Spleen (tissue), 7 donors: ENCODE results near the gene MTA1.

Source experiments
- CTCF ChIP-seq, 11 experiments: fragments of 200-600 bp in 7 of 11; fragments of 450-650 bp in 4 of 11; sonication (generic) in 4 of 11; IDR thresholded peaks in 8 of 11; conservative IDR thresholded peaks in 3 of 11; 1 replicate in 7 of 11; 2 replicates in 4 of 11; pipeline versions ENCODE4 v1.4.0 to v1.8.0; 2016 to 2021; ENCODE audit warnings: antibody characterized with exemption in 11 of 11, inconsistent platforms in 4 of 11, mild to moderate bottlenecking in 1 of 11
- POLR2A ChIP-seq, 3 donors: fragments of 450-650 bp; IDR thresholded peaks; one replicate each; pipeline ENCODE4 v1.5.1; 2017; ENCODE audit warnings: antibody characterized with exemption in 3 of 3, mild to moderate bottlenecking in 1 of 3
- POLR2AphosphoS5 ChIP-seq, 3 donors: sonication (generic); formaldehyde crosslinking; IDR thresholded peaks; one replicate each; pipeline ENCODE4 v1.5.1; 2017; ENCODE audit warnings: antibody characterized with exemption in 3 of 3
- donor health status: DM: no; HTN: no; CAD: no; lungs with moderate emphysema.
- donor health status: DM: no; HTN: no; CAD: no.
- donor health status: DM: no; HTN: no; CAD: no.

DNA sequence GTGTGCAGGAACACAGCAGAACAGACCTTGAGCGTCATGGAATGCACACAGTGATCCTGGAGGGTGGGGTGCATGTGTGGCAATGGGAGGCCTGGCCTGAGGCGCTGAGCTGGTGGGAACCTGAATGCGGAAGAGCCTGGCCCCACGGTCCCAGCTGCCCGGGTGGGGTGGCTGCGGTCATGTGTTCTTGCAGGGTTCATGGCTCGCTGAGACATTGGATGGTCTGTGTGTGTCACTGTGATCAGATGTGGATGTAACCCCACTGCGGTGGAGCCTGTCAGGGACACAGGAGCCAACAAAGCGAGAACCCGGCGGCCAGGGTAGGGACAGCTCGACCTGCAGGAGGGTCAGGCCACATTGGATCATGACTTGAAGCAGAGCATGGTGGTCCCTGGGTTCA is 23.2 kb downstream of the MTA1 start:
- TF ChIP-seq CTCF (IDR thresholded peaks at IDR 0.05 in 8 of 11, conservative IDR thresholded peaks at IDR 0.05 in 3 of 11), result no peak
- no peak for TF ChIP-seq POLR2AphosphoS5 (IDR thresholded peaks at IDR 0.05)
- TF ChIP-seq POLR2A (IDR thresholded peaks at IDR 0.05), result no peak
